ENCODE measurements around the gene NCOR1. TPM values are rescaled to one million over a fixed set of nuclear protein-coding genes. Genes with fewer than 3 reads are reported as not detected.
A peak's percentile ranks its signal among the peaks of the same experiment; 100 is the strongest.

Gene NCOR1
- total and polyA plus RNA-seq, 2 of the 13 experiments (the other 11 are each of a cell fraction or from before 2014, with no cell fraction given), result 57.0 to 71.7 TPM

- 83% methylated on average over 1 of the region's 1 CpG for WGBS (ENCODE audit: low lambda C conversion rate)
- Histone ChIP-seq H3K4me1 (ENCODE audit: insufficient read depth, low read length) (no peaks in the 10 kb centered on the region), H3K4me2 (ENCODE audit: low read depth, low read length) (no peak overlapping the region), H3K36me3 (replicated peaks in 1 of 2; ENCODE audit: control insufficient read depth in 1 of 2, insufficient read depth in 2 of 2, low read length in 2 of 2) (peaks cover 2 to 52% of the 10 kb centered on the region in 2 experiments; a peak in 4 of 5 replicates), H3K27ac (ENCODE audit: extremely low read length, insufficient read depth, low read length) (no peak overlapping the region), H3K9ac (ENCODE audit: insufficient read depth, low read depth, low read length) (no peak overlapping the region), H3K9me3 (ENCODE audit: low read length) (no peaks in the 10 kb centered on the region), H3K27me3 (ENCODE audit: control insufficient read depth in 1 of 2, insufficient read depth in 2 of 2, low read length in 2 of 2) (no peaks in the 10 kb centered on the region), H3K4me3 (replicated peaks in 1 of 3; ENCODE audit: insufficient read depth in 1 of 3, low read depth in 2 of 3, low read length in 3 of 3) (no peak overlapping the region), H3K79me2 (ENCODE audit: insufficient read depth, low read length) (peaks cover 10% of the 10 kb centered on the region), H2AFZ (ENCODE audit: low read length) (no peak overlapping the region), H4K20me1 (ENCODE audit: insufficient read depth, low read length) (no peaks in the 10 kb centered on the region)
- DNase-seq (ENCODE audit: low spot score), result no peak
- intact Hi-C loops (cut with micrococcal nuclease; ENCODE audit: unreplicated experiment) (no loop called here), in situ Hi-C loops (cut with HindIII; ENCODE audit: extremely low pct_ligation_motif_present, low pct_unique_long_range_greater_than_20kb) (no loop called here)
- no peak for TF ChIP-seq DDIT3 (CRISPR knock-in tag; IDR thresholded peaks at IDR 0.05)
- no peak for TF ChIP-seq PHB2 (IDR thresholded peaks at IDR 0.05; ENCODE audit: partially characterized antibody)
- TF ChIP-seq SIN3A (IDR thresholded peaks at IDR 0.05; ENCODE audit: borderline replicate concordance, low read depth, low read length), result no peak
- 0 out of 2 replicates have a peak, but pooled peaks have one; percentile 33 for TF ChIP-seq POLR2G (IDR thresholded peaks at IDR 0.05; ENCODE audit: low read depth, low read length)
- no peak for TF ChIP-seq CEBPB (IDR thresholded peaks at IDR 0.05; ENCODE audit: borderline replicate concordance, low read depth, low read length)
- peak; percentile 21; the same call in 1 of the 3 replicates for ATAC-seq
- no peak for FAIRE-seq
- BruUV-seq (replicated peaks), result no TSS peak
- ChIA-PET CTCF (ENCODE audit: low intra/inter-chr PET ratio, low total read pairs) (no interaction called here), POLR2A (no interaction called here)
Measured at GRCh38 chr17:16019347-16019746, 196.0 kb downstream of the NCOR1 start.

- Histone ChIP-seq H4K20me1 (ENCODE audit: insufficient read depth, low read length) (no peaks in the 10 kb centered on the region), H3K4me2 (ENCODE audit: low read depth, low read length) (no peak overlapping the region), H3K9me3 (ENCODE audit: low read length) (no peaks in the 10 kb centered on the region), H3K79me2 (ENCODE audit: insufficient read depth, low read length) (peaks cover 10% of the 10 kb centered on the region), H3K9ac (ENCODE audit: insufficient read depth, low read depth, low read length) (no peak overlapping the region), H3K27ac (ENCODE audit: extremely low read length, insufficient read depth, low read length) (no peak overlapping the region), H3K4me1 (ENCODE audit: insufficient read depth, low read length) (peaks cover 14% of the 10 kb centered on the region), H3K27me3 (ENCODE audit: control insufficient read depth in 1 of 2, insufficient read depth in 2 of 2, low read length in 2 of 2) (no peaks in the 10 kb centered on the region), H3K4me3 (replicated peaks in 1 of 3; ENCODE audit: insufficient read depth in 1 of 3, low read depth in 2 of 3, low read length in 3 of 3) (no peak overlapping the region), H2AFZ (ENCODE audit: low read length) (no peak overlapping the region), H3K36me3 (replicated peaks in 1 of 2; ENCODE audit: control insufficient read depth in 1 of 2, insufficient read depth in 2 of 2, low read length in 2 of 2) (peaks cover 10 to 32% of the 10 kb centered on the region in 2 experiments)
- ATAC-seq (peak; percentile 85), DNase-seq (ENCODE audit: low spot score) (peak; percentile 57), FAIRE-seq (peak; percentile 58)
- ChIA-PET CTCF (ENCODE audit: low intra/inter-chr PET ratio, low total read pairs) (no interaction called here), POLR2A (no interaction called here)
- no TSS peak for BruUV-seq (replicated peaks)
- in situ Hi-C loops (cut with HindIII; ENCODE audit: extremely low pct_ligation_motif_present, low pct_unique_long_range_greater_than_20kb) (no loop called here), intact Hi-C loops (cut with micrococcal nuclease; ENCODE audit: unreplicated experiment) (no loop called here)
- 61% methylated on average over 3 of the region's 3 CpGs for WGBS (ENCODE audit: low lambda C conversion rate)
- TF ChIP-seq ARID3A (IDR thresholded peaks at IDR 0.05; ENCODE audit: low read depth, low read length) (peak; percentile 67), NR0B2 (CRISPR knock-in tag; IDR thresholded peaks at IDR 0.05) (no peak), CCAR2 (optimal IDR thresholded peaks at IDR 0.05; ENCODE audit: low read depth, low read length) (no peak), STAG1 (CRISPR knock-in tag; IDR thresholded peaks at IDR 0.05) (peak; percentile 45), ZSCAN20 (CRISPR knock-in tag; IDR thresholded peaks at IDR 0.05; ENCODE audit: borderline replicate concordance) (no peak), ZFAT (CRISPR knock-in tag; conservative IDR thresholded peaks at IDR 0.05) (no peak), ZBTB20 (CRISPR knock-in tag; IDR thresholded peaks at IDR 0.05; ENCODE audit: borderline replicate concordance, low read depth) (no peak), SNAI1 (CRISPR knock-in tag; IDR thresholded peaks at IDR 0.05; ENCODE audit: borderline replicate concordance) (no peak), RBM22 (optimal IDR thresholded peaks at IDR 0.05; ENCODE audit: low read length) (peak; percentile 17), NONO (IDR thresholded peaks at IDR 0.05) (no peak), NONO (CRISPR knock-in tag; conservative IDR thresholded peaks at IDR 0.05) (no peak), TMF1 (CRISPR knock-in tag; IDR thresholded peaks at IDR 0.05; ENCODE audit: low read depth) (no peak), ZNF7 (CRISPR knock-in tag; IDR thresholded peaks at IDR 0.05) (no peak)
Measured at GRCh38 chr17:16013943-16014407, 201.4 kb downstream of the NCOR1 start.
